ENCODE results near the gene MTG2. TPM values are rescaled to one million over a fixed set of nuclear protein-coding genes. Genes with fewer than 3 reads are reported as not detected.

MTG2 gene
- total and polyA plus RNA-seq, 2 of the 4 experiments (the other 2 are of a cell fraction) = 11.5 to 25.2 TPM

GRCh38 chr20:62232770-62233645, 50.2 kb downstream of the MTG2 start:
- Histone ChIP-seq H3K79me1 (ENCODE audit: low read depth in 1 of 2, low read length in 2 of 2) (no peaks in the 10 kb centered on the region; a peak in 1 of 4 replicates), H2BK120ac (ENCODE audit: low read depth, low read length) (no peak overlapping the region), H3K9me1 (ENCODE audit: insufficient read depth, low read length) (no peaks in the 10 kb centered on the region), H3K4me3 (ENCODE audit: insufficient read depth, low read depth, low read length) (no peak overlapping the region), H4K8ac (ENCODE audit: low read depth in 2 of 2, low read length in 2 of 2) (no peak overlapping the region), H3K4me2 (ENCODE audit: low read depth, low read length) (no peak overlapping the region), H4K5ac (ENCODE audit: low read depth, low read length) (no peak overlapping the region), H2AK9ac (replicated peaks; ENCODE audit: low read depth, low read length, poor library complexity) (no peak overlapping the region), H2AFZ (replicated peaks; ENCODE audit: low read length, poor library complexity) (no peak overlapping the region), H3K27ac (ENCODE audit: insufficient read depth, low read length) (no peak overlapping the region), H3K9me3 (ENCODE audit: control insufficient read depth, insufficient read depth, low read length) (peaks cover 4% of the 10 kb centered on the region), H2BK15ac (ENCODE audit: low read depth, low read length) (no peak overlapping the region), H3K18ac (ENCODE audit: low read depth, low read length) (no peak overlapping the region), H4K91ac (ENCODE audit: insufficient read depth, low read depth, low read length) (no peak overlapping the region), H3K23ac (ENCODE audit: low read depth, low read length) (no peak overlapping the region), H2AK5ac (ENCODE audit: low read depth, low read length) (no peak overlapping the region), H3K36me3 (ENCODE audit: control insufficient read depth, insufficient read depth, low read length) (no peaks in the 10 kb centered on the region), H3K4me1 (ENCODE audit: control insufficient read depth, insufficient read depth, low read length) (no peaks in the 10 kb centered on the region), H4K20me1 (ENCODE audit: insufficient read depth, low read length) (peaks cover 4% of the 10 kb centered on the region; the same call in 1 of the 2 replicates), H2BK5ac (ENCODE audit: low read depth, low read length, poor library complexity, severe bottlenecking) (no peak overlapping the region), H3K4ac (ENCODE audit: low read depth, low read length) (no peak overlapping the region), H3K9ac (ENCODE audit: low read depth, low read length) (no peak overlapping the region), H2BK20ac (ENCODE audit: low read depth, low read length) (no peak overlapping the region), H3K14ac (replicated peaks; ENCODE audit: low read depth, low read length) (no peak overlapping the region), H3K56ac (ENCODE audit: extremely low read depth, insufficient read depth, low read length) (no peak overlapping the region), H3K27me3 (ENCODE audit: control insufficient read depth, insufficient read depth, low read length) (peaks cover 27% of the 10 kb centered on the region)
- intact Hi-C loops (cut with micrococcal nuclease) (no loop called here), in situ Hi-C loops (cut with MboI; ENCODE audit: low sequenced_read_pairs) (no loop called here), dilution Hi-C loops (cut with HindIII; ENCODE audit: low sequenced_read_pairs, unreplicated experiment) (no loop called here)
- ATAC-seq (ENCODE audit: low read depth) (no peak), DNase-seq (no peak)
- no peak for TF ChIP-seq POLR2A (IDR thresholded peaks at IDR 0.05; ENCODE audit: low read depth, low read length)
- TF ChIP-seq CTCF (conservative IDR thresholded peaks at IDR 0.05; ENCODE audit: low read depth, low read length) = no peak
- no peak for TF ChIP-seq RAD21 (IDR thresholded peaks at IDR 0.05; ENCODE audit: low read length)
- TF ChIP-seq SMC3 (IDR thresholded peaks at IDR 0.05; ENCODE audit: low read depth, low read length) = no peak
- no peak for TF ChIP-seq ELK1 (IDR thresholded peaks at IDR 0.05; ENCODE audit: borderline replicate concordance, low read depth, low read length)
- no peak for TF ChIP-seq CHD1 (IDR thresholded peaks at IDR 0.05; ENCODE audit: low read depth, low read length)
- TF ChIP-seq CEBPB (IDR thresholded peaks at IDR 0.05; ENCODE audit: low read depth, low read length) = no peak
- TF ChIP-seq NFE2L2 (IDR thresholded peaks at IDR 0.05; ENCODE audit: low read depth, low read length) = no peak
- TF ChIP-seq MAZ (IDR thresholded peaks at IDR 0.05; ENCODE audit: borderline replicate concordance, low read depth, low read length) = no peak
- TF ChIP-seq RCOR1 (IDR thresholded peaks at IDR 0.05; ENCODE audit: insufficient replicate concordance, low read length) = no peak
- no peak for TF ChIP-seq FOS (IDR thresholded peaks at IDR 0.05; ENCODE audit: low read depth, low read length)
- no peak for TF ChIP-seq USF2 (IDR thresholded peaks at IDR 0.05; ENCODE audit: low read depth, low read length)
- no peak for TF ChIP-seq MAFK (IDR thresholded peaks at IDR 0.05; ENCODE audit: low read depth, low read length)
- POLR2A ChIA-PET (ENCODE audit: unreplicated experiment) = no interaction called here
- BruUV-seq (replicated peaks) = no TSS peak
- CTCF ChIA-PET = no interaction called here
- WGBS, 2 experiments (ENCODE audit: extremely low coverage in 2 of 2, insufficient read length in 1 of 2) = 63% methylated on average over 6 of the region's 18 CpGs; no CpG with 5 or more reads in 1 of the 2 experiments

All from IMR-90 (cell line).